ENCODE measurements around the gene POLR2B. TPM values are rescaled to one million over a fixed set of nuclear protein-coding genes. Genes with fewer than 3 reads are reported as not detected.
"Not testable (repeated sequence)": the region's sequence is repeated elsewhere in the genome, so short reads cannot be mapped to it uniquely, and the experiment has no call there.

The POLR2B gene
- total RNA-seq, 1 experiment from 2014 or later: 129 TPM

- H3K4me3 ChIP-seq (replicated peaks in 1 of 2; ENCODE audit: low read depth in 1 of 2, low read length in 2 of 2); H4K20me1 ChIP-seq (ENCODE audit: insufficient read depth); RAD21 ChIA-PET (ENCODE audit: low non-redundant PET in 1 of 2, low total read pairs in 2 of 2, uncharacterized antibody in 2 of 2, unreplicated experiment in 2 of 2); H3K27ac ChIP-seq (ENCODE audit: low read depth, low read length); H3K9me3 ChIP-seq (ENCODE audit: control insufficient read depth in 1 of 2, insufficient read depth in 1 of 2, low read depth in 1 of 2, low read length in 2 of 2); H2AFZ ChIP-seq (ENCODE audit: low read depth, low read length, poor library complexity, severe bottlenecking); H3K79me2 ChIP-seq (ENCODE audit: insufficient read depth, low read length); BruUV-seq (replicated peaks); H3K36me3 ChIP-seq (ENCODE audit: control insufficient read depth in 1 of 2, insufficient read depth in 2 of 2, low read length in 2 of 2); intact Hi-C loops (cut with micrococcal nuclease); DNase-seq (ENCODE audit: low read depth, low spot score); ATAC-seq; H3K9me2 ChIP-seq (ENCODE audit: insufficient read depth); H3K4me1 ChIP-seq (ENCODE audit: control insufficient read depth in 1 of 2, insufficient read depth in 2 of 2, low read length in 2 of 2); H3K9ac ChIP-seq (ENCODE audit: low read length); POLR2A ChIA-PET; CTCF ChIA-PET; H3K4me2 ChIP-seq (ENCODE audit: low read length): not testable (repeated sequence)
- peaks cover 20% of the 10 kb centered on the region for H3K27me3 ChIP-seq (ENCODE audit: insufficient read depth, low read length)
Measured at GRCh38 chr4:57047046-57047445, 68.3 kb downstream of the POLR2B start.

GRCh38 chr4:57048590-57049304, 70.1 kb downstream of the POLR2B start:
- Histone ChIP-seq H3K27me3 (ENCODE audit: insufficient read depth, low read length) (peaks cover 20% of the 10 kb centered on the region), H3K4me1 (ENCODE audit: control insufficient read depth in 1 of 2, insufficient read depth in 2 of 2, low read length in 2 of 2) (no peaks in the 10 kb centered on the region), H3K9me3 (ENCODE audit: control insufficient read depth in 1 of 2, insufficient read depth in 1 of 2, low read depth in 1 of 2, low read length in 2 of 2) (no peaks in the 10 kb centered on the region), H3K9me2 (ENCODE audit: insufficient read depth) (no peaks in the 10 kb centered on the region), H3K4me3 (replicated peaks in 1 of 2; ENCODE audit: low read depth in 1 of 2, low read length in 2 of 2) (no peak overlapping the region), H4K20me1 (ENCODE audit: insufficient read depth) (no peaks in the 10 kb centered on the region), H3K79me2 (ENCODE audit: insufficient read depth, low read length) (no peaks in the 10 kb centered on the region), H3K36me3 (ENCODE audit: control insufficient read depth in 1 of 2, insufficient read depth in 2 of 2, low read length in 2 of 2) (no peaks in the 10 kb centered on the region), H3K27ac (ENCODE audit: low read depth, low read length) (no peak overlapping the region), H3K4me2 (ENCODE audit: low read length) (no peak overlapping the region), H3K9ac (ENCODE audit: low read length) (no peak overlapping the region), H2AFZ (ENCODE audit: low read depth, low read length, poor library complexity, severe bottlenecking) (no peak overlapping the region)
- ChIA-PET POLR2A (no interaction called here), CTCF (interaction anchor here (0.9 to 1.0 kb wide), 2 partner anchors 10 to 142 kb away, joined by 3 to 5 read pairs; no protein-coding TSS in a partner anchor), RAD21 (ENCODE audit: low non-redundant PET in 1 of 2, low total read pairs in 2 of 2, uncharacterized antibody in 2 of 2, unreplicated experiment in 2 of 2) (no interaction called here)
- no TSS peak for BruUV-seq (replicated peaks)
- DNase-seq (ENCODE audit: low read depth, low spot score) (no peak), ATAC-seq (no peak)
- intact Hi-C loops (cut with micrococcal nuclease): no loop called here
- TF ChIP-seq EZH2phosphoT487 (IDR thresholded peaks at IDR 0.05; ENCODE audit: borderline replicate concordance) (no peak), CTCF (IDR thresholded peaks at IDR 0.05 in 2 of 3, conservative IDR thresholded peaks at IDR 0.05 in 1 of 3; ENCODE audit: borderline replicate concordance in 1 of 3, insufficient read depth in 1 of 3, low read depth in 2 of 3, low read length in 2 of 3) (no peak), SRF (IDR thresholded peaks at IDR 0.05; ENCODE audit: low read depth) (no peak), TCF7L2 (IDR thresholded peaks at IDR 0.05; ENCODE audit: borderline replicate concordance, extremely low read depth, insufficient read depth, insufficient read length) (no peak), MAX (IDR thresholded peaks at IDR 0.05) (no peak), ZBTB33 (IDR thresholded peaks at IDR 0.05; ENCODE audit: extremely low read depth, insufficient replicate concordance, low read length) (no peak), ZFX (IDR thresholded peaks at IDR 0.05) (no peak), SP1 (IDR thresholded peaks at IDR 0.05; ENCODE audit: low read depth) (no peak), CEBPB (IDR thresholded peaks at IDR 0.05; ENCODE audit: low read depth) (no peak), SIN3A (IDR thresholded peaks at IDR 0.05; ENCODE audit: low read depth) (no peak), EGR1 (IDR thresholded peaks at IDR 0.05; ENCODE audit: low read depth) (no peak), POLR2A (IDR thresholded peaks at IDR 0.05; ENCODE audit: borderline replicate concordance, extremely low read depth, insufficient read depth, insufficient read length) (no peak), JUND (IDR thresholded peaks at IDR 0.05) (no peak), RAD21 (IDR thresholded peaks at IDR 0.05; ENCODE audit: low read depth) (no peak), CBX3 (IDR thresholded peaks at IDR 0.05; ENCODE audit: low read depth) (no peak), FOSL1 (IDR thresholded peaks at IDR 0.05; ENCODE audit: low read depth) (no peak), ATF3 (IDR thresholded peaks at IDR 0.05) (no peak)
